GM23338 (cell line): ENCODE data around the gene LPP. TPM values are rescaled to one million over a fixed set of nuclear protein-coding genes. Genes with fewer than 3 reads are reported as not detected.
"Not testable (repeated sequence)": the region's sequence is repeated elsewhere in the genome, so short reads cannot be mapped to it uniquely, and the experiment has no call there.

Experiments used
- ATAC-seq: fragments of 200-7000 bp; cut with Tn5 transposase; 3 replicates; pipeline ENCODE4 v1.9.1; 2020
- DNase-seq: peaks from one replicate; pipeline ENCODE4 v3.0.0-alpha.2; 2015; ENCODE audit warnings: low spot score
- H2AFZ ChIP-seq: fragments of 200-600 bp; sonication (generic); 2 replicates; pipeline ENCODE4 v1.8.0; 2016; ENCODE audit warnings: antibody characterized with exemption, mild to moderate bottlenecking, moderate library complexity
- H3F3A ChIP-seq: fragments of 200-600 bp; sonication (generic); replicated peaks from 2 replicates; pipeline ENCODE4 v1.8.0; 2017; ENCODE audit warnings: antibody characterized with exemption, mixed run types, low read depth
- H3K27ac ChIP-seq: fragments of 200-600 bp; sonication (generic); 2 replicates; pipeline ENCODE4 v1.6.1; 2016; ENCODE audit warnings: low read depth
- H3K27me3 ChIP-seq: fragments of 200-600 bp; sonication (generic); 2 replicates; pipeline ENCODE4 v1.8.0; 2016; ENCODE audit warnings: mild to moderate bottlenecking, mixed run types, moderate library complexity; ENCODE audit not compliant: insufficient read depth
- H3K36me3 ChIP-seq: fragments of 200-600 bp; sonication (generic); 2 replicates; pipeline ENCODE4 v1.8.0; 2016; ENCODE audit warnings: mild to moderate bottlenecking; ENCODE audit not compliant: insufficient read depth
- H3K4me1 ChIP-seq: fragments of 200-600 bp; sonication (generic); 2 replicates; pipeline ENCODE4 v1.8.0; 2016; ENCODE audit warnings: mild to moderate bottlenecking, moderate library complexity; ENCODE audit not compliant: insufficient read depth
- H3K4me2 ChIP-seq: fragments of 200-600 bp; sonication (generic); 2 replicates; pipeline ENCODE4 v1.7.1; 2017; ENCODE audit warnings: mixed run types
- H3K4me3 ChIP-seq: fragments of 200-600 bp; sonication (generic); 2 replicates; pipeline ENCODE4 v1.6.1; 2016; ENCODE audit warnings: mixed run types
- H3K79me2 ChIP-seq: fragments of 200-600 bp; sonication (generic); replicated peaks from 2 replicates; pipeline ENCODE4 v1.8.0; 2017; ENCODE audit warnings: mild to moderate bottlenecking; ENCODE audit not compliant: insufficient read depth
- H3K9me2 ChIP-seq: fragments of 200-600 bp; sonication (generic); 2 replicates; pipeline ENCODE4 v1.8.0; 2017; ENCODE audit not compliant: insufficient read depth
- H4K20me1 ChIP-seq: fragments of 200-600 bp; sonication (generic); replicated peaks from 2 replicates; pipeline ENCODE4 v1.8.0; 2017; ENCODE audit warnings: mild to moderate bottlenecking; ENCODE audit not compliant: insufficient read depth
- H3K27ac Mint-ChIP-seq: 2 replicates; pipeline ENCODE4 v1.8.0; 2020; ENCODE audit warnings: inconsistent platforms, mild to moderate bottlenecking, moderate library complexity, mixed read lengths
- H3K27me3 Mint-ChIP-seq: 3 replicates; pipeline ENCODE4 v1.8.0; 2022; ENCODE audit warnings: low read depth, mild to moderate bottlenecking, moderate library complexity, mixed read lengths, inconsistent platforms; ENCODE audit not compliant: insufficient read depth, poor library complexity
- H3K36me3 Mint-ChIP-seq: 3 replicates; pipeline ENCODE4 v1.8.0; 2021; ENCODE audit warnings: low read depth, mild to moderate bottlenecking, inconsistent platforms, moderate library complexity, mixed read lengths
- H3K4me1 Mint-ChIP-seq: 3 replicates; pipeline ENCODE4 v1.8.0; 2020; ENCODE audit warnings: mild to moderate bottlenecking, inconsistent platforms, mixed read lengths
- H3K4me3 Mint-ChIP-seq: 3 replicates; pipeline ENCODE4 v1.8.0; 2021; ENCODE audit warnings: moderate library complexity, mild to moderate bottlenecking, inconsistent platforms, mixed read lengths
- H3K9me3 Mint-ChIP-seq: 3 replicates; pipeline ENCODE4 v1.8.0; 2020; ENCODE audit warnings: moderate library complexity, mild to moderate bottlenecking, inconsistent platforms, mixed read lengths
- CREB1 ChIP-seq: fragments of 250-450 bp; sonication (Bioruptor Pico); IDR thresholded peaks from 2 replicates; pipeline ENCODE4 v1.5.0; 2020; ENCODE audit warnings: low read depth, mild to moderate bottlenecking, moderate library complexity
- EZH2 ChIP-seq: fragments of 200-600 bp; sonication (generic); IDR thresholded peaks from one replicate; pipeline ENCODE4 v1.8.0; 2017; ENCODE audit warnings: antibody characterized with exemption, mild to moderate bottlenecking, low read depth; ENCODE audit not compliant: unreplicated experiment
- EZH2phosphoT487 ChIP-seq: fragments of 200-600 bp; sonication (generic); IDR thresholded peaks from one replicate; pipeline ENCODE4 v1.8.1; 2018; ENCODE audit warnings: antibody characterized with exemption; ENCODE audit not compliant: unreplicated experiment
- JUNB ChIP-seq: IDR thresholded peaks from one replicate; pipeline ENCODE4 v1.6.1; 2016; ENCODE audit warnings: antibody characterized with exemption; ENCODE audit not compliant: unreplicated experiment
- NANOG ChIP-seq: IDR thresholded peaks from 2 replicates; pipeline ENCODE4 v1.6.1; 2016; ENCODE audit warnings: antibody characterized with exemption, borderline replicate concordance
- POLR2AphosphoS5 ChIP-seq: IDR thresholded peaks from 2 replicates; pipeline ENCODE4 v1.6.1; 2016; ENCODE audit warnings: antibody characterized with exemption, low read depth
- STAT1 ChIP-seq: IDR thresholded peaks from one replicate; pipeline ENCODE4 v1.6.1; 2016; ENCODE audit warnings: antibody characterized with exemption; ENCODE audit not compliant: unreplicated experiment
- ZNF114 ChIP-seq: fragments of 250-450 bp; sonication (Bioruptor Pico); IDR thresholded peaks from 2 replicates; pipeline ENCODE4 v1.5.0; 2020; ENCODE audit warnings: mild to moderate bottlenecking, moderate library complexity
- ZNF331 ChIP-seq: fragments of 250-450 bp; sonication (Bioruptor Pico); IDR thresholded peaks from 2 replicates; pipeline ENCODE4 v1.5.0; 2020; ENCODE audit warnings: low read depth, mild to moderate bottlenecking, moderate library complexity
- polyA plus RNA-seq: library from polyadenylated mRNA; unstranded; fragments of >200 nt; fragmentation: Nextera tagmentation; extraction: Ambion mirVana; gene quantifications from 2 replicates; pipeline ENCODE4 v1.2.1, GENCODE V29; 2016
- total RNA-seq: library from RNA; depleted of rRNA; stranded (reverse); fragments of >200 nt; shearing (Covaris generic); gene quantifications from 2 replicates; pipeline ENCODE4 v1.2.3, GENCODE V29; 2014
- TF ChIP-seq, protein P1 (sequence below): IDR thresholded peaks from 2 replicates; pipeline ENCODE4 v1.6.1; 2016; ENCODE audit warnings: antibody characterized with exemption
- TF ChIP-seq, protein P2 (sequence below), 2 experiments: fragments of 200-600 bp in 1 of 2; sonication (generic) in 1 of 2; conservative IDR thresholded peaks; 2 replicates each; pipeline versions ENCODE4 v1.5.1 to v1.6.1; 2016 to 2017; ENCODE audit warnings: antibody characterized with exemption in 2 of 2, low read depth in 2 of 2, mild to moderate bottlenecking in 2 of 2, moderate library complexity in 1 of 2
- TF ChIP-seq, protein P3 (sequence below): IDR thresholded peaks from one replicate; pipeline ENCODE4 v1.6.1; 2018; ENCODE audit warnings: antibody characterized with exemption; ENCODE audit not compliant: unreplicated experiment

LPP gene
- total and polyA plus RNA-seq, 2 experiments from 2014 or later, result 23.0 to 35.2 TPM

DNA sequence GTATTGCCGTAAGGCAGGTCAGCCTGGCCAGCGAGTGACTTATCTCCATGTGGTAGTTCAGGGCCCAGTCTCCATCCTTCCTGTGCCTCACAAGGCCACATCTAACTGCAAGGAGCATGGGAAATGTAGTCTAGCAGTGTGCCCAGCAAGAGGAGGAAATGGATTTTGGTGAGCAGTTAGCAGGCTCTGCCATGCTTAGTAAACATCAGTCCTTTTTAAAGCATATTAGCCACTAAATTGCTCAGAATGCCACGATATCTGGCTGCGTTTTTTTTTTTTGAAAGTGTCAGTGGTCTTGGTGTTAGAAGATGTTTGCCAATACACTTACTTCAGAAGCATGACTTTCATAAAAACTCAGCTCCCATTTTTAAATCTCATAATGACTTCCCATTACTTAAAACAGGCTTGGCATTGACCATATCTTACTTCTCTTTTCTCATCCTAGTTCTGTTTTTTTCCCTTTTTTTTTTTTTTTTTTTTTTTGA is 547.6 kb downstream of the LPP start:
- H3K27me3 ChIP-seq, result no peaks in the 10 kb centered on the region
- peaks cover 6% of the 10 kb centered on the region; the same call in 2 of the 3 replicates for H3K4me1 Mint-ChIP-seq
- no peaks in the 10 kb centered on the region for H3K9me2 ChIP-seq
- no peaks in the 10 kb centered on the region for H3K9me3 Mint-ChIP-seq
- no peaks in the 10 kb centered on the region for H3F3A ChIP-seq
- no peak overlapping the region for H3K4me3 Mint-ChIP-seq
- H3K79me2 ChIP-seq, result no peaks in the 10 kb centered on the region
- H3K36me3 ChIP-seq, result no peaks in the 10 kb centered on the region
- H3K4me3 ChIP-seq, result no peak overlapping the region
- peaks cover 1% of the 10 kb centered on the region for H3K27me3 Mint-ChIP-seq
- no peaks in the 10 kb centered on the region for H3K36me3 Mint-ChIP-seq
- DNase-seq (peak; percentile 39), ATAC-seq (peak; percentile 82)
- TF ChIP-seq EZH2phosphoT487, result no peak
- TF ChIP-seq, protein P1, sequence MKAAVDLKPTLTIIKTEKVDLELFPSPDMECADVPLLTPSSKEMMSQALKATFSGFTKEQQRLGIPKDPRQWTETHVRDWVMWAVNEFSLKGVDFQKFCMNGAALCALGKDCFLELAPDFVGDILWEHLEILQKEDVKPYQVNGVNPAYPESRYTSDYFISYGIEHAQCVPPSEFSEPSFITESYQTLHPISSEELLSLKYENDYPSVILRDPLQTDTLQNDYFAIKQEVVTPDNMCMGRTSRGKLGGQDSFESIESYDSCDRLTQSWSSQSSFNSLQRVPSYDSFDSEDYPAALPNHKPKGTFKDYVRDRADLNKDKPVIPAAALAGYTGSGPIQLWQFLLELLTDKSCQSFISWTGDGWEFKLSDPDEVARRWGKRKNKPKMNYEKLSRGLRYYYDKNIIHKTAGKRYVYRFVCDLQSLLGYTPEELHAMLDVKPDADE, result peak; percentile 62; the same call in 1 of the 2 replicates
- H3K27ac ChIP-seq, result no peak overlapping the region
- H3K27ac Mint-ChIP-seq, result no peak overlapping the region
- H2AFZ ChIP-seq, result no peak overlapping the region
- no peak overlapping the region for H3K4me2 ChIP-seq
- H3K4me1 ChIP-seq, result peaks cover 9% of the 10 kb centered on the region; the same call in 1 of the 2 replicates
- no peaks in the 10 kb centered on the region for H4K20me1 ChIP-seq

DNA sequence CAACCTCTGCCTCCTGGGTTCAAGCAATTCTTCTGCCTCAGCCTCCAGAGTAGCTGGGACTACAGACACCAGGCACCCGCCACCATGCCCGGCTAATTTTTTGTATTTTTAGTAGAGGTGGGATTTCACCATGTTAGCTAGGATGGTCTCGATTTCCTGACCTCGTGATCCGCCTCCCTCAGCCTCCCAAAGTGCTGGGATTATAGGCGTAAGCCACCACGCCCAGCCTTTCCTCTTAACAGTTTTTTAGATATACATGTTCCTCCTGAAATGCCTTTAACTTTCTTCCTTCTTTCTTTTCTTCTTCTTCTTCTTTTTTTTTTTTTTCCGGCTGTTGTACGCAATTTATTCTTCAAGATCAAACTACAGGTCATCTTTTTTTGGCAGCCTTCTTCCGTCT is 548.1 kb downstream of the LPP start:
- not testable (repeated sequence) for H3K27me3 Mint-ChIP-seq, H3K9me2 ChIP-seq, H2AFZ ChIP-seq, H3K36me3 ChIP-seq, H3K36me3 Mint-ChIP-seq, H3F3A ChIP-seq, H3K4me3 Mint-ChIP-seq, H3K27ac Mint-ChIP-seq, H3K4me3 ChIP-seq, H3K27me3 ChIP-seq, H3K4me1 Mint-ChIP-seq, H3K79me2 ChIP-seq, H3K4me2 ChIP-seq, H3K4me1 ChIP-seq, H3K27ac ChIP-seq, H4K20me1 ChIP-seq, ATAC-seq, DNase-seq, H3K9me3 Mint-ChIP-seq

DNA sequence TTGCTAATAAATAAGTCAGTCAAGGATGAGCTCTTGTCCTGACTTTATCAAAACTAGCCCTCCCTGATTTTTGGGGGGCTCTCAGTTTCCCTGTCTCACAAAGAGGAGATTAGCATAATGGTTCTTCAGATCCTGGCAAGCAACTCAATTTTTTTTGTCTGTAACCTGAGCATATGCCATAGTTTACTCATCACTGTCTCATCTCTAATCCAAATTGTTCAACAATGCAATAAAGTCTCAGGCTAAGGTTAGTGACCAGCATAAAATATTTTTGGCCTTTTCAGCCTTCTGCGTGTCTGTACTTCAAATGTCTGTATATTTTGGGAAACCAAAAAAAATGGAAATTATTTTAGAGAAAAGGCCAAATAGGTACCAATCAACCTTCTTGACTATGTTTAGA is 552.2 kb downstream of the LPP start:
- DNase-seq (no peak), ATAC-seq (no peak)
- Histone ChIP-seq H3K36me3 (no peaks in the 10 kb centered on the region), H3K4me3 (no peak overlapping the region), H3K27ac (no peak overlapping the region), H3K79me2 (no peaks in the 10 kb centered on the region), H2AFZ (no peak overlapping the region), H3K4me1 (no peaks in the 10 kb centered on the region), H3K4me2 (no peak overlapping the region), H3F3A (no peaks in the 10 kb centered on the region), H3K27me3 (no peaks in the 10 kb centered on the region), H4K20me1 (no peaks in the 10 kb centered on the region), H3K9me2 (no peaks in the 10 kb centered on the region)
- peaks cover 1% of the 10 kb centered on the region for H3K27me3 Mint-ChIP-seq
- no peaks in the 10 kb centered on the region for H3K9me3 Mint-ChIP-seq
- H3K27ac Mint-ChIP-seq, result no peak overlapping the region
- no peak overlapping the region for H3K4me3 Mint-ChIP-seq
- no peaks in the 10 kb centered on the region for H3K36me3 Mint-ChIP-seq
- no peaks in the 10 kb centered on the region for H3K4me1 Mint-ChIP-seq
- no peak for TF ChIP-seq JUNB
- TF ChIP-seq CREB1 (CRISPR knock-in tag), result no peak
- no peak for TF ChIP-seq STAT1
- no peak for TF ChIP-seq ZNF114 (CRISPR knock-in tag)
- no peak for TF ChIP-seq POLR2AphosphoS5
- no peak for TF ChIP-seq EZH2phosphoT487
- TF ChIP-seq EZH2, result no peak
- TF ChIP-seq, protein P2, sequence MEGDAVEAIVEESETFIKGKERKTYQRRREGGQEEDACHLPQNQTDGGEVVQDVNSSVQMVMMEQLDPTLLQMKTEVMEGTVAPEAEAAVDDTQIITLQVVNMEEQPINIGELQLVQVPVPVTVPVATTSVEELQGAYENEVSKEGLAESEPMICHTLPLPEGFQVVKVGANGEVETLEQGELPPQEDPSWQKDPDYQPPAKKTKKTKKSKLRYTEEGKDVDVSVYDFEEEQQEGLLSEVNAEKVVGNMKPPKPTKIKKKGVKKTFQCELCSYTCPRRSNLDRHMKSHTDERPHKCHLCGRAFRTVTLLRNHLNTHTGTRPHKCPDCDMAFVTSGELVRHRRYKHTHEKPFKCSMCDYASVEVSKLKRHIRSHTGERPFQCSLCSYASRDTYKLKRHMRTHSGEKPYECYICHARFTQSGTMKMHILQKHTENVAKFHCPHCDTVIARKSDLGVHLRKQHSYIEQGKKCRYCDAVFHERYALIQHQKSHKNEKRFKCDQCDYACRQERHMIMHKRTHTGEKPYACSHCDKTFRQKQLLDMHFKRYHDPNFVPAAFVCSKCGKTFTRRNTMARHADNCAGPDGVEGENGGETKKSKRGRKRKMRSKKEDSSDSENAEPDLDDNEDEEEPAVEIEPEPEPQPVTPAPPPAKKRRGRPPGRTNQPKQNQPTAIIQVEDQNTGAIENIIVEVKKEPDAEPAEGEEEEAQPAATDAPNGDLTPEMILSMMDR (conservative IDR thresholded peaks at IDR 0.05; ENCODE audit: low read depth in 2 of 2), result no peak
- TF ChIP-seq, protein P3, sequence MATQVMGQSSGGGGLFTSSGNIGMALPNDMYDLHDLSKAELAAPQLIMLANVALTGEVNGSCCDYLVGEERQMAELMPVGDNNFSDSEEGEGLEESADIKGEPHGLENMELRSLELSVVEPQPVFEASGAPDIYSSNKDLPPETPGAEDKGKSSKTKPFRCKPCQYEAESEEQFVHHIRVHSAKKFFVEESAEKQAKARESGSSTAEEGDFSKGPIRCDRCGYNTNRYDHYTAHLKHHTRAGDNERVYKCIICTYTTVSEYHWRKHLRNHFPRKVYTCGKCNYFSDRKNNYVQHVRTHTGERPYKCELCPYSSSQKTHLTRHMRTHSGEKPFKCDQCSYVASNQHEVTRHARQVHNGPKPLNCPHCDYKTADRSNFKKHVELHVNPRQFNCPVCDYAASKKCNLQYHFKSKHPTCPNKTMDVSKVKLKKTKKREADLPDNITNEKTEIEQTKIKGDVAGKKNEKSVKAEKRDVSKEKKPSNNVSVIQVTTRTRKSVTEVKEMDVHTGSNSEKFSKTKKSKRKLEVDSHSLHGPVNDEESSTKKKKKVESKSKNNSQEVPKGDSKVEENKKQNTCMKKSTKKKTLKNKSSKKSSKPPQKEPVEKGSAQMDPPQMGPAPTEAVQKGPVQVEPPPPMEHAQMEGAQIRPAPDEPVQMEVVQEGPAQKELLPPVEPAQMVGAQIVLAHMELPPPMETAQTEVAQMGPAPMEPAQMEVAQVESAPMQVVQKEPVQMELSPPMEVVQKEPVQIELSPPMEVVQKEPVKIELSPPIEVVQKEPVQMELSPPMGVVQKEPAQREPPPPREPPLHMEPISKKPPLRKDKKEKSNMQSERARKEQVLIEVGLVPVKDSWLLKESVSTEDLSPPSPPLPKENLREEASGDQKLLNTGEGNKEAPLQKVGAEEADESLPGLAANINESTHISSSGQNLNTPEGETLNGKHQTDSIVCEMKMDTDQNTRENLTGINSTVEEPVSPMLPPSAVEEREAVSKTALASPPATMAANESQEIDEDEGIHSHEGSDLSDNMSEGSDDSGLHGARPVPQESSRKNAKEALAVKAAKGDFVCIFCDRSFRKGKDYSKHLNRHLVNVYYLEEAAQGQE, result no peak
- TF ChIP-seq ZNF331, result no peak
- TF ChIP-seq, protein P1, result no peak
- TF ChIP-seq NANOG, result no peak
